OCI-LY3 (cell line): ENCODE results near the gene THRAP3.

ENCODE experiments used
- EZH2phosphoT487 ChIP-seq: fragments of 200-600 bp; shearing (Covaris generic); IDR thresholded peaks from 2 replicates; pipeline ENCODE4 v1.6.1; 2018; ENCODE audit warnings: antibody characterized with exemption, mixed run types, low read depth
- TF ChIP-seq, protein P1 (sequence below): fragments of 200-600, 300-600 bp; sonication (generic); IDR thresholded peaks from 2 replicates; pipeline ENCODE4 v1.5.1; 2014; ENCODE audit warnings: antibody characterized with exemption, low read length, low read depth

DNA sequence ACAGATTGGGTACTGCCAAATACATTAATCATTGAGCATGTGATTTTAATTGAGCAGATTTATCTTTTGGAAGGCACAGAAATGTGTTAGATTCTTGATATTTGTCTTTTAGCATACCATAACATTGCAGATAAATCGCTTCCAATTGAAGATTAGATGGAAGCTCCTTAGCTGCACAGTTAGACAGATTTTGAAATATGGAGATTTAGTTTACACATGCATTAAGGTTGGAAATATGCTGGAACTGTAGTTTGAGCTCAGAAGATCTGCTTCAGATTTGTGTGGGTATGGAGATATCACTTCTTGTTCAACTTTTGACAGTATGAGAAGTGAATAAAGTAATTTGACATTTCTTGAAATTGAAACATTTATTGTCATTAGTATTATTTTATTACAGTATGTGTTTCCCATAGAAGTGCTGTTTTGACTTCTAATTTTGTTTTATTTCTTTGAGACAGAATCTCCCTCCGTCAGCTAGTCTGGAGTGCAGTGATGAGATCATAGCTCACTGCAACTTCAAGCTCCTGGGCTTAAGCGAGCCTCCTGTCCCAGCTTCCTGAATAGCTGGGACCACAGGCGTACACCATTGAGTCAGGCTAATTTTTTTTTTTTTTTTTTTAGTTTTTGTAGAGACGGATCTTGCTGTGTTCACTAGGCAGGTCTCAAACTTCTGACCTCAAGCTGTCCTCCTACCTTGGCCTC is 29.1 kb downstream of the THRAP3 start:
- TF ChIP-seq, protein P1, sequence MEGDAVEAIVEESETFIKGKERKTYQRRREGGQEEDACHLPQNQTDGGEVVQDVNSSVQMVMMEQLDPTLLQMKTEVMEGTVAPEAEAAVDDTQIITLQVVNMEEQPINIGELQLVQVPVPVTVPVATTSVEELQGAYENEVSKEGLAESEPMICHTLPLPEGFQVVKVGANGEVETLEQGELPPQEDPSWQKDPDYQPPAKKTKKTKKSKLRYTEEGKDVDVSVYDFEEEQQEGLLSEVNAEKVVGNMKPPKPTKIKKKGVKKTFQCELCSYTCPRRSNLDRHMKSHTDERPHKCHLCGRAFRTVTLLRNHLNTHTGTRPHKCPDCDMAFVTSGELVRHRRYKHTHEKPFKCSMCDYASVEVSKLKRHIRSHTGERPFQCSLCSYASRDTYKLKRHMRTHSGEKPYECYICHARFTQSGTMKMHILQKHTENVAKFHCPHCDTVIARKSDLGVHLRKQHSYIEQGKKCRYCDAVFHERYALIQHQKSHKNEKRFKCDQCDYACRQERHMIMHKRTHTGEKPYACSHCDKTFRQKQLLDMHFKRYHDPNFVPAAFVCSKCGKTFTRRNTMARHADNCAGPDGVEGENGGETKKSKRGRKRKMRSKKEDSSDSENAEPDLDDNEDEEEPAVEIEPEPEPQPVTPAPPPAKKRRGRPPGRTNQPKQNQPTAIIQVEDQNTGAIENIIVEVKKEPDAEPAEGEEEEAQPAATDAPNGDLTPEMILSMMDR = no peak
- no peak for TF ChIP-seq EZH2phosphoT487
